A673 (cell line): ENCODE measurements around the gene BPIFB1. TPM values are rescaled to one million over a fixed set of nuclear protein-coding genes. Genes with fewer than 3 reads are reported as not detected.

Source experiments
- BruUV-seq: library from RNA; stranded (reverse); fragments of 400-500 nt; replicated peaks from 2 replicates; lab custom pipeline; 2021; lab: Mats Ljungman, UMichigan
- CTCF ChIA-PET: fragments of 300-600 bp; sonication (Branson Sonifier 250); formaldehyde crosslinking; loops from one replicate; lab custom pipeline; 2022; ENCODE audit warnings: antibody characterized with exemption; lab: Charles Lee
- POLR2A ChIA-PET: fragments of 300-600 bp; sonication (Branson Sonifier 250); formaldehyde crosslinking; loops from one replicate; lab custom pipeline; 2022; ENCODE audit warnings: antibody characterized with exemption; ENCODE audit not compliant: low non-redundant PET; lab: Charles Lee
- DNase-seq: peaks from one replicate; pipeline ENCODE4 v3.0.0-alpha.2; 2015; ENCODE audit warnings: low spot score
- H3K27ac ChIP-seq: fragments of 200-600 bp; sonication (generic); 2 replicates; pipeline ENCODE4 v1.5.1; 2016; ENCODE audit warnings: mixed run types, low read depth, mild to moderate bottlenecking, mixed read lengths, antibody characterized with exemption, low read length; ENCODE audit not compliant: poor library complexity, severe bottlenecking
- H3K27me3 ChIP-seq: fragments of 200-600 bp; sonication (generic); replicated peaks from 2 replicates; pipeline ENCODE4 v1.6.1; 2017; ENCODE audit warnings: mixed run types, low read depth, mild to moderate bottlenecking, mixed read lengths, antibody characterized with exemption, low read length; ENCODE audit not compliant: insufficient read depth, poor library complexity
- H3K36me3 ChIP-seq: fragments of 200-600 bp; sonication (generic); 2 replicates; pipeline ENCODE4 v1.6.1; 2016; ENCODE audit warnings: mixed run types, mild to moderate bottlenecking, mixed read lengths, antibody characterized with exemption, low read length; ENCODE audit not compliant: insufficient read depth, poor library complexity, severe bottlenecking
- H3K4me1 ChIP-seq: fragments of 200-600 bp; sonication (generic); 2 replicates; pipeline ENCODE4 v1.6.1; 2017; ENCODE audit warnings: mixed run types, mild to moderate bottlenecking, mixed read lengths, antibody characterized with exemption, low read length; ENCODE audit not compliant: insufficient read depth, poor library complexity, severe bottlenecking
- H3K4me3 ChIP-seq: fragments of 200-600 bp; sonication (generic); 2 replicates; pipeline ENCODE4 v1.5.1; 2016; ENCODE audit warnings: low read depth, mixed run types, mild to moderate bottlenecking, mixed read lengths, low read length; ENCODE audit not compliant: poor library complexity, severe bottlenecking
- H3K9me3 ChIP-seq: fragments of 200-600 bp; sonication (generic); 2 replicates; pipeline ENCODE4 v1.6.1; 2016; ENCODE audit warnings: mixed run types, low read depth, mild to moderate bottlenecking, mixed read lengths, antibody characterized with exemption, low read length; ENCODE audit not compliant: poor library complexity, severe bottlenecking
- EZH2 ChIP-seq: fragments of 200-600 bp; sonication (generic); IDR thresholded peaks from 2 replicates; pipeline ENCODE4 v1.6.1; 2017; ENCODE audit warnings: borderline replicate concordance, low read depth, mild to moderate bottlenecking, mixed read lengths, antibody characterized with exemption, low read length; ENCODE audit not compliant: poor library complexity, severe bottlenecking
- intact Hi-C: fragments of 100-400 bp; cut with micrococcal nuclease; formaldehyde crosslinking; loops from one replicate; pipeline ENCODE4 v1.10.0; 2022; ENCODE audit not compliant: unreplicated experiment
- total RNA-seq: library from RNA; stranded (reverse); gene quantifications from 2 replicates; pipeline ENCODE4 v1.2.3, GENCODE V29; 2021
- TF ChIP-seq, protein P1 (sequence below): fragments of 300-800, 200-600 bp; sonication (generic); conservative IDR thresholded peaks from 2 replicates; pipeline ENCODE4 v1.5.1; 2017; ENCODE audit warnings: low read depth, mild to moderate bottlenecking, antibody characterized with exemption, low read length, moderate library complexity, mixed read lengths

BPIFB1 gene
- total RNA-seq, 1 experiment from 2014 or later = not detected

DNA sequence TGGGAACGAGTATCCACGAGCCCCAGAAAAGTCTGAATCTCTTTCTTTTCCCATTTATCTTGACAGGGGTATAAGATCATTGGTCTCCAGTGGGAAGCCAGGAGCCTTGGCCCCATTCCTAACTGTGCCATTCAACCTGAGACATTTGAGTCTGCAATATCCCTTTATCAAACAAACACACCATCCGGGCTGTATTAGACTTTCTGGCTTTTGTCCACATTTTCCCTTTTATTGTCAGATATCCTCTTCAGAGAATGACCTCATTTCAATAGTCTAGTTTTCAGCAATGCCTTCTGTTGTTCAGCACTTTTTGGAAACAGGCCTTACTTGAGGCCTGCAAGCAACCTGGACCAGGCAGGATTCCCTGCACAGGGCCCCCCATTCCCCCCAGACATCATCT lies 31.5 kb upstream of the BPIFB1 start:
- no TSS peak for BruUV-seq
- DNase-seq = no peak
- ChIA-PET POLR2A (no interaction called here), CTCF (no interaction called here)
- no peak overlapping the region for H3K27ac ChIP-seq
- H3K27me3 ChIP-seq = peaks cover 26% of the 10 kb centered on the region
- H3K4me3 ChIP-seq = no peak overlapping the region
- H3K4me1 ChIP-seq = no peaks in the 10 kb centered on the region
- intact Hi-C loops = no loop called here
- TF ChIP-seq, protein P1, sequence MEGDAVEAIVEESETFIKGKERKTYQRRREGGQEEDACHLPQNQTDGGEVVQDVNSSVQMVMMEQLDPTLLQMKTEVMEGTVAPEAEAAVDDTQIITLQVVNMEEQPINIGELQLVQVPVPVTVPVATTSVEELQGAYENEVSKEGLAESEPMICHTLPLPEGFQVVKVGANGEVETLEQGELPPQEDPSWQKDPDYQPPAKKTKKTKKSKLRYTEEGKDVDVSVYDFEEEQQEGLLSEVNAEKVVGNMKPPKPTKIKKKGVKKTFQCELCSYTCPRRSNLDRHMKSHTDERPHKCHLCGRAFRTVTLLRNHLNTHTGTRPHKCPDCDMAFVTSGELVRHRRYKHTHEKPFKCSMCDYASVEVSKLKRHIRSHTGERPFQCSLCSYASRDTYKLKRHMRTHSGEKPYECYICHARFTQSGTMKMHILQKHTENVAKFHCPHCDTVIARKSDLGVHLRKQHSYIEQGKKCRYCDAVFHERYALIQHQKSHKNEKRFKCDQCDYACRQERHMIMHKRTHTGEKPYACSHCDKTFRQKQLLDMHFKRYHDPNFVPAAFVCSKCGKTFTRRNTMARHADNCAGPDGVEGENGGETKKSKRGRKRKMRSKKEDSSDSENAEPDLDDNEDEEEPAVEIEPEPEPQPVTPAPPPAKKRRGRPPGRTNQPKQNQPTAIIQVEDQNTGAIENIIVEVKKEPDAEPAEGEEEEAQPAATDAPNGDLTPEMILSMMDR = no peak
- no peak for TF ChIP-seq EZH2
- no peaks in the 10 kb centered on the region for H3K9me3 ChIP-seq
- no peaks in the 10 kb centered on the region for H3K36me3 ChIP-seq

DNA sequence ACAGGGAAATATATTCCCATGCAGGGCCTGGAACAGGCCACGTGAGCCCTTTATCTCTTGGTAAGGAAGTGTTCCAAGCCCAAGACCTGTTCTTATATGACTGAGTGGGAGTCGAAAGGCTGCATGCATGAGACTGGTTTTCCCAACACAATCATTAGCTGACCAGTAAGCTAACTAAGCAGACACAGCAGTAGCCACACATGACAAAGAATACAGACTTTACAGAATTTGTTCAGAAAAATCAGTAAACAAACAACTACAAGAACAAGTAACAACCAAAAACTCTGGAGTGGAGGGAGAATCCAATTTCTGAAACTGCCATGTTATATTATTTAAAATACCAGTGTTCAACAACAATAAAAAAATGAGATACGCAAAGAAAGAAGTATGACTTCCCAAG lies 30.6 kb upstream of the BPIFB1 start:
- intact Hi-C loops = no loop called here
- ChIA-PET POLR2A (no interaction called here), CTCF (no interaction called here)
- H3K4me3 ChIP-seq = no peak overlapping the region
- no peak overlapping the region for H3K27ac ChIP-seq
- H3K4me1 ChIP-seq = no peaks in the 10 kb centered on the region
- DNase-seq = no peak
- H3K36me3 ChIP-seq = no peaks in the 10 kb centered on the region
- BruUV-seq = no TSS peak
- TF ChIP-seq, protein P1 = no peak
- TF ChIP-seq EZH2 = no peak
- peaks cover 27% of the 10 kb centered on the region for H3K27me3 ChIP-seq
- no peaks in the 10 kb centered on the region for H3K9me3 ChIP-seq

DNA sequence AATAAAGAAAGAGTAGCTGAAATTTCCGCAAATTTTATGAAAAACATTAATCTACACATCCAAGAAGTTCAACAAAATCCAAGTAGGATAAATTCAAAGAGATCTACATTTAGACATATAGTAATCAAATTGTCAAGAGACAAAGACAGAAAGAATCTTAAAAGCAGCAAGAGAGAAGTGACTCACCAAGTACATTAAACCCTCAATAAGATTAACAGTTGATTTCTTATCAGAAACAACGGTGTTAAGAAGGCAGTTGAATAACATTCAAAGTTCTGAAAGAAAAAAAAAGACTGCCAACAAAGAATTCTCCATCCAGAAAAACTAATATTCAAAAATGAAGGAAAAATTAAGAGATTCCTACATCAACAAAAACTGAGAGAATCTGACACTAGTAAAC lies 28.0 kb upstream of the BPIFB1 start:
- ChIA-PET POLR2A (no interaction called here), CTCF (no interaction called here)
- no TSS peak for BruUV-seq
- Histone ChIP-seq H3K36me3 (no peaks in the 10 kb centered on the region), H3K27ac (no peak overlapping the region), H3K27me3 (peaks cover 28% of the 10 kb centered on the region), H3K9me3 (no peaks in the 10 kb centered on the region), H3K4me1 (no peaks in the 10 kb centered on the region), H3K4me3 (no peak overlapping the region)
- TF ChIP-seq EZH2 = no peak
- TF ChIP-seq, protein P1 = no peak
- intact Hi-C loops = no loop called here
- DNase-seq = no peak
